ENCODE results near the gene HP1BP3.

DNA sequence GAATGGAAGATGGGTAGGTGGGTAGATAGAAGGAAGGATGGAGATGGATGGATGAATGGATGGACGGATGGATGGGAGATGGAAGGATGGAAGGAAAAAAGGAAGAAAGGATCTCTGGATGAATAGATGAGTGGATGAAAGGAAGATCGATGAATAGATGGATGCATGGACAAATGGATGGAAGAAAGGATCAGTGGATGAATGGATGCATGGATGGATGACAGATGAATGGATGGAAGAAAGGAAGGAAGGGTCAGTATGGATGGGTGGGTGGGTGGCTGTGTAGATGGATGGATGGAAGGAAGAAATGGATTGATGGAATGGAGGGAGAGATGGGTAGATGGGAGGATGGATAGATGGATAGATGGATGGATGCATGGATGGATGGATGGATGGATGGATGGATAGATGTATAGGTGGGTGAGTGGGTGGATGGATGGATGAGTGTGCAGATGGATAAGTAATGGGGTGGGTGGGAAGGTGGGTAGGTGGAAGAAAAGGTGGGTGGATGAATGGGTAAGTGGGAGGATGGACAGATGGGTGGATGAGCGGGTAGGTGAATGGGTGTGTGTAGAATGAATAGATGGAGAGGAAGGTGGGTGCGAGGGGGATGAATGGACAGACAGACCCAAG is 83.9 kb downstream of the HP1BP3 start:
- no peak for TF ChIP-seq POLR2A (IDR thresholded peaks at IDR 0.05)
- no peak for TF ChIP-seq CTCF (IDR thresholded peaks at IDR 0.05)
- TF ChIP-seq POLR2AphosphoS5 (IDR thresholded peaks at IDR 0.05): no peak

Measured in sigmoid colon (tissue), 4 donors.